Adrenal gland (tissue), 12 donors: ENCODE data around the gene TINAGL1. TPM values are rescaled to one million over a fixed set of nuclear protein-coding genes. Genes with fewer than 3 reads are reported as not detected.

Source experiments
- DNase-seq, 7 donors: peaks; one replicate each; pipeline ENCODE4 v3.0.0-alpha.2; 2019 to 2020
- H3K27ac ChIP-seq, 5 donors: fragments of 200-600 bp; sonication (generic) in 4 of 5; 1 replicate in 3 of 5; 2 replicates in 2 of 5; pipeline versions ENCODE4 v1.5.1 to v1.8.0; 2016 to 2020; ENCODE audit warnings: mild to moderate bottlenecking in 1 of 5
- H3K27me3 ChIP-seq: fragments of 200-600 bp; 2 replicates; pipeline ENCODE4 v1.8.0; 2021
- H3K36me3 ChIP-seq, 2 donors: fragments of 200-600 bp; replicated peaks in 1 of 2; 1 replicate in 1 of 2; 2 replicates in 1 of 2; pipeline versions ENCODE4 v1.5.1 to v1.8.0; 2018 to 2022
- H3K4me1 ChIP-seq, 2 donors: fragments of 200-600 bp; replicated peaks in 1 of 2; 1 replicate in 1 of 2; 2 replicates in 1 of 2; pipeline versions ENCODE4 v1.5.1 to v1.8.0; 2018 to 2021
- H3K4me3 ChIP-seq, 4 donors: fragments of 200-600 bp; sonication (generic) in 3 of 4; one replicate each; pipeline ENCODE4 v1.5.1; 2016 to 2018
- H3K9me3 ChIP-seq, 3 donors: fragments of 200-600 bp; sonication (generic) in 1 of 3; replicated peaks in 1 of 3; 1 replicate in 2 of 3; 2 replicates in 1 of 3; pipeline versions ENCODE4 v1.5.1 to v1.8.0; 2016 to 2021
- CTCF ChIP-seq, 6 experiments: fragments of 450-650 bp in 4 of 6; fragments of 200-600 bp in 2 of 6; sonication (generic) in 1 of 6; IDR thresholded peaks; 1 replicate in 5 of 6; 2 replicates in 1 of 6; pipeline versions ENCODE4 v1.5.1 to v1.8.0; 2016 to 2021; ENCODE audit warnings: antibody characterized with exemption in 6 of 6, mild to moderate bottlenecking in 2 of 6, moderate library complexity in 1 of 6
- POLR2A ChIP-seq, 2 donors: fragments of 450-650 bp; IDR thresholded peaks; one replicate each; pipeline ENCODE4 v1.6.1; 2017; ENCODE audit warnings: antibody characterized with exemption in 2 of 2, mild to moderate bottlenecking in 2 of 2, moderate library complexity in 1 of 2
- WGBS, 4 donors: extraction: QIAGEN DNeasy Blood & Tissue Kit in 2 of 4; methylation state at CpG; one replicate each; pipeline versions ENCODE4 v1.1.5 to v1.1.7; 2013 to 2017; 5-methylcytosine and 5-hydroxymethylcytosine counted together
- intact Hi-C, 2 donors: fragments of 100-400 bp; cut with DNase I; formaldehyde crosslinking; loops; one replicate each; pipeline versions ENCODE4 v1.14.1 to v1.15.0; 2022 to 2023
- polyA plus RNA-seq, 3 donors: library from polyadenylated mRNA; stranded (reverse); fragments of 200-250 nt in 2 of 3; fragments of 350-450 nt in 1 of 3; fragmentation: Illumina TruSeq in 1 of 3; extraction: RNeasy Lipid Tissue Mini Kit (QIAGEN cat#74804) in 1 of 3; gene quantifications; one replicate each; pipeline ENCODE4 v1.2.3, GENCODE V29; 2013 to 2014
- total RNA-seq, 9 donors: library from RNA; depleted of rRNA in 4 of 9; stranded (reverse); fragments of >200 nt in 4 of 9; fragments of 120-200 nt in 1 of 9; fragmentation: NEBNext Ultra II Directional in 1 of 9; extraction: Animal tissue kit (Norgen Biotek cat#: 25700) in 1 of 9; gene quantifications; one replicate each; pipeline versions ENCODE4 v1.1.0 to v1.2.4, GENCODE V29; 2013 to 2023
- donor health status: healthy with polysubstance abuse.
- donor health status: Bipolar disorder and iron deficiency.
- donor health status: DM: yes; HTN: yes; CAD: no.
- donor health status: DM: no; HTN: no; CAD: no.
- donor health status: DM: no; HTN: no; CAD: no.
- donor health status: DM: yes; HTN: yes; CAD: no.

TINAGL1 gene
- total and polyA plus RNA-seq, 12 donors, result 22.7 to 294 (median 89.9) TPM

GRCh38 chr1:31549809-31550620 is 26.3 kb upstream of the TINAGL1 start:
- no peaks in the 10 kb centered on the region for H3K9me3 ChIP-seq
- TF ChIP-seq POLR2A (IDR thresholded peaks at IDR 0.05), result no peak
- TF ChIP-seq CTCF (IDR thresholded peaks at IDR 0.05), result no peak
- H3K27ac ChIP-seq, result peak overlapping the region in 1 of 5 donors; percentile 16
- no peaks in the 10 kb centered on the region for H3K27me3 ChIP-seq
- DNase-seq, result peak in 1 of 7 donors; percentile 30
- H3K4me3 ChIP-seq, result no peak overlapping the region
- peaks cover 6 to 17% of the 10 kb centered on the region in 2 donors for H3K4me1 ChIP-seq
- intact Hi-C loops, result loop anchor here (5.0 to 10.0 kb wide), 5 partner anchors 88 to 365 kb away; no protein-coding TSS in a partner anchor
- 51 to 54% (median 52%) methylated on average over 7 of the region's 7 CpGs for WGBS, 4 donors
- H3K36me3 ChIP-seq, result no peaks in the 10 kb centered on the region

GRCh38 chr1:31551208-31551607 is 25.1 kb upstream of the TINAGL1 start:
- Histone ChIP-seq H3K9me3 (no peaks in the 10 kb centered on the region), H3K36me3 (no peaks in the 10 kb centered on the region), H3K4me1 (peaks cover 6 to 17% of the 10 kb centered on the region in 2 donors), H3K27me3 (no peaks in the 10 kb centered on the region), H3K27ac (no peak overlapping the region), H3K4me3 (no peak overlapping the region)
- no peak for TF ChIP-seq POLR2A (IDR thresholded peaks at IDR 0.05)
- no peak for TF ChIP-seq CTCF (IDR thresholded peaks at IDR 0.05)
- 72 to 89% (median 88%) methylated on average over 1 of the region's 1 CpG for WGBS, 4 donors
- intact Hi-C loops, result no loop called here
- DNase-seq, result no peak

- no peak for TF ChIP-seq POLR2A (IDR thresholded peaks at IDR 0.05)
- TF ChIP-seq CTCF (IDR thresholded peaks at IDR 0.05), result no peak
- intact Hi-C loops, result no loop called here
- Histone ChIP-seq H3K27me3 (no peaks in the 10 kb centered on the region), H3K4me3 (no peak overlapping the region), H3K4me1 (peaks cover 6 to 17% of the 10 kb centered on the region in 2 donors), H3K27ac (no peak overlapping the region), H3K36me3 (no peaks in the 10 kb centered on the region), H3K9me3 (no peaks in the 10 kb centered on the region)
- DNase-seq, result no peak
- WGBS, 4 donors, result 92 to 95% (median 93%) methylated on average over 7 of the region's 7 CpGs
Observed at GRCh38 chr1:31552489-31552888, 23.8 kb upstream of the TINAGL1 start.

GRCh38 chr1:31556481-31557006 is 19.8 kb upstream of the TINAGL1 start:
- Histone ChIP-seq H3K4me3 (no peak overlapping the region), H3K27me3 (no peaks in the 10 kb centered on the region), H3K27ac (no peak overlapping the region), H3K4me1 (no peaks in the 10 kb centered on the region), H3K9me3 (no peaks in the 10 kb centered on the region), H3K36me3 (no peaks in the 10 kb centered on the region)
- intact Hi-C loops, result no loop called here
- 76 to 86% (median 80%) methylated on average over 5 of the region's 5 CpGs for WGBS, 4 donors
- DNase-seq, result no peak
- TF ChIP-seq CTCF (IDR thresholded peaks at IDR 0.05), result no peak
- no peak for TF ChIP-seq POLR2A (IDR thresholded peaks at IDR 0.05)
